Measurements from ENCODE around the gene CYP3A7. TPM values are rescaled to one million over a fixed set of nuclear protein-coding genes. Genes with fewer than 3 reads are reported as not detected.
"Not testable (repeated sequence)": the region's sequence is repeated elsewhere in the genome, so short reads cannot be mapped to it uniquely, and the experiment has no call there.

CYP3A7 gene
- total RNA-seq, 4 donors from 2014 or later, result 0.26 to 1.7 TPM; not detected in 2

GRCh38 chr7:99779949-99780348 is 45.0 kb upstream of the CYP3A7 start:
- H3K4me3 ChIP-seq, result no peak overlapping the region
- H3K36me3 ChIP-seq, result no peaks in the 10 kb centered on the region
- TF ChIP-seq POLR2A (IDR thresholded peaks at IDR 0.05) (no peak), CTCF (IDR thresholded peaks at IDR 0.05 in 4 of 5, conservative IDR thresholded peaks at IDR 0.05 in 1 of 5) (no peak)
- intact Hi-C loops (cut with DNase I; ENCODE audit: low total_unique reads) (no loop called here), in situ Hi-C loops (cut with MboI; ENCODE audit: low sequenced_read_pairs in 4 of 4) (no loop called here)
- H3K27me3 ChIP-seq, result no peaks in the 10 kb centered on the region
- DNase-seq (no peak), ATAC-seq (no peak)
- H3K4me1 ChIP-seq, result peaks cover 5 to 12% of the 10 kb centered on the region in 2 donors
- no peak overlapping the region for H3K27ac ChIP-seq
- no peaks in the 10 kb centered on the region for H3K9me3 ChIP-seq

GRCh38 chr7:99778880-99779279 is 43.9 kb upstream of the CYP3A7 start:
- Histone ChIP-seq H3K4me1 (peaks cover under 1 to 4% of the 10 kb centered on the region in 2 donors), H3K36me3 (no peaks in the 10 kb centered on the region), H3K27me3 (no peaks in the 10 kb centered on the region), H3K9me3 (no peaks in the 10 kb centered on the region), H3K27ac (no peak overlapping the region), H3K4me3 (no peak overlapping the region)
- DNase-seq, result no peak
- no peak for ATAC-seq
- intact Hi-C loops (cut with DNase I; ENCODE audit: low total_unique reads), result no loop called here
- in situ Hi-C loops (cut with MboI; ENCODE audit: low sequenced_read_pairs in 4 of 4), result no loop called here
- TF ChIP-seq CTCF (IDR thresholded peaks at IDR 0.05 in 4 of 5, conservative IDR thresholded peaks at IDR 0.05 in 1 of 5) (no peak), POLR2A (IDR thresholded peaks at IDR 0.05) (no peak)

GRCh38 chr7:99773395-99773794 is 38.4 kb upstream of the CYP3A7 start:
- H3K27ac ChIP-seq; in situ Hi-C loops (cut with MboI; ENCODE audit: low sequenced_read_pairs in 4 of 4); intact Hi-C loops (cut with DNase I; ENCODE audit: low total_unique reads); ATAC-seq; H3K27me3 ChIP-seq; H3K36me3 ChIP-seq; H3K4me3 ChIP-seq; DNase-seq; H3K9me3 ChIP-seq; H3K4me1 ChIP-seq: not testable (repeated sequence)

GRCh38 chr7:99772565-99772964 is 37.6 kb upstream of the CYP3A7 start:
- intact Hi-C loops (cut with DNase I; ENCODE audit: low total_unique reads), result no loop called here

GRCh38 chr7:99769494-99769893 is 34.5 kb upstream of the CYP3A7 start:
- in situ Hi-C loops (cut with MboI; ENCODE audit: low sequenced_read_pairs in 4 of 4); intact Hi-C loops (cut with DNase I; ENCODE audit: low total_unique reads): not testable (repeated sequence)

More at GRCh38 chr7:99772565-99772964, 37.6 kb upstream of the CYP3A7 start:
- in situ Hi-C loops (cut with MboI; ENCODE audit: low sequenced_read_pairs in 4 of 4), result no loop called here
- Histone ChIP-seq H3K4me3 (no peak overlapping the region), H3K27me3 (no peaks in the 10 kb centered on the region), H3K9me3 (no peaks in the 10 kb centered on the region), H3K36me3 (no peaks in the 10 kb centered on the region), H3K4me1 (no peaks in the 10 kb centered on the region), H3K27ac (no peak overlapping the region)
- no peak for TF ChIP-seq CTCF (IDR thresholded peaks at IDR 0.05 in 4 of 5, conservative IDR thresholded peaks at IDR 0.05 in 1 of 5)
- no peak for TF ChIP-seq POLR2A (IDR thresholded peaks at IDR 0.05)
- DNase-seq (no peak), ATAC-seq (no peak)

GRCh38 chr7:99768471-99768870 is 33.5 kb upstream of the CYP3A7 start:
- intact Hi-C loops (cut with DNase I; ENCODE audit: low total_unique reads), result no loop called here
- DNase-seq (no peak), ATAC-seq (no peak)
- H3K9me3 ChIP-seq, result no peaks in the 10 kb centered on the region
- H3K27ac ChIP-seq, result no peak overlapping the region
- no peak overlapping the region for H3K4me3 ChIP-seq
- in situ Hi-C loops (cut with MboI; ENCODE audit: low sequenced_read_pairs in 4 of 4), result no loop called here
- TF ChIP-seq CTCF (IDR thresholded peaks at IDR 0.05 in 4 of 5, conservative IDR thresholded peaks at IDR 0.05 in 1 of 5) (no peak), POLR2A (IDR thresholded peaks at IDR 0.05) (no peak)
- no peaks in the 10 kb centered on the region for H3K36me3 ChIP-seq
- H3K27me3 ChIP-seq, result no peaks in the 10 kb centered on the region
- peaks cover 4 to 6% of the 10 kb centered on the region in 2 donors for H3K4me1 ChIP-seq

More at GRCh38 chr7:99769494-99769893, 34.5 kb upstream of the CYP3A7 start:
- H3K27ac ChIP-seq, ATAC-seq, H3K4me1 ChIP-seq, H3K27me3 ChIP-seq, H3K9me3 ChIP-seq, H3K36me3 ChIP-seq, DNase-seq, H3K4me3 ChIP-seq: not testable (repeated sequence)
